AG09319 (cell line): Measurements from ENCODE around the gene TMEM203.

Experiments
- DNase-seq: peaks from one replicate; pipeline ENCODE4 v3.0.0-alpha.2; 2010; ENCODE audit warnings: low read depth; ENCODE audit errors: extremely low read depth
- CTCF ChIP-seq: IDR thresholded peaks from 2 replicates; pipeline ENCODE4 v1.5.1; 2011; ENCODE audit warnings: low read depth, mild to moderate bottlenecking, inconsistent platforms, low read length, moderate library complexity

The TMEM203 gene

GRCh38 chr9:137214620-137215019, 9.2 kb upstream of the TMEM203 start:
- no peak for DNase-seq
- no peak for TF ChIP-seq CTCF

DNA sequence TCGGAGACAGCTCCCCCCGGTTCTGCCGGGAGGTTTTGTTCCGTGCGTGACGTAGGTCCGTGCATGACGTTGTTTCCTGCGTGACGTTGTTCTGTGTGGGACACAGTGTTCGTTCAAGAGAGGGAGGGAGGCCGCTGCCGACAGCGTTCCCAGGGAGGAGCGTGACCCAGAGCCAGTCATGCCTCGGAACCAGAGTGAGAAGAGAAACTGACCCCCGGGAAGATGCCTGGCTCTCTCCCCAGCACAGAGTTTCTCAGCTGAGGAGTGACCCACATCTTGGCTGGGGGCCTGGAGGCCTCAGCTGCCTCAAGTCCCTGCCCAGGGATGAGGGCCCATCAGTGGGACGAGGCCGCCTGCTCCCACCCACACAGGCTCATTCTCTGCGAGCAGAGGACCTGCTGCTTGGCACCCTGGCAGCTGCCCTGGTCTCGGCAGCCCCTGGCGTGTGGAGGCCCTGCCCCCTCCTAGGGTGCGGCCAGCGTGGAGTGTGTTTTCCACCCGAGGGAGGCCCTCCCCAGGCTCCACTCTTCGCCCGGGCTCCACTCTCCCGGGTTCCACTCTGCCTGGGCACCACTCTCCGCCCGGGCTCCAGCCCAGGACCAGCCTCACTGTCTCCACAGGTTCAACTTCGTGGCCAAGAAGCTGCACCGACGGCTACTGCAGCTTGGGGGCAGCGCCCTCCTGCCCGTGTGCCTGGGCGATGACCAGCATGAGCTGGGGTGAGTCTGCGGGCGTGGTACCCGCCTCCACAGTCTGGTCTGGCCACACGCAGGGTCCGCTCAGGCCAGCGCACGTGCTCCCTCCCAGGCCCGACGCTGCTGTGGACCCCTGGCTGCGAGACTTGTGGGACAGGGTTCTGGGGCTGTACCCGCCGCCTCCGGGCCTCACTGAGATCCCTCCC, 8.0 kb upstream of the TMEM203 start:
- TF ChIP-seq CTCF: no peak
- DNase-seq: no peak

GRCh38 chr9:137212520-137212919, 7.1 kb upstream of the TMEM203 start:
- no peak for TF ChIP-seq CTCF
- DNase-seq: no peak

GRCh38 chr9:137211532-137211931, 6.1 kb upstream of the TMEM203 start:
- no peak for DNase-seq
- TF ChIP-seq CTCF: no peak

DNA sequence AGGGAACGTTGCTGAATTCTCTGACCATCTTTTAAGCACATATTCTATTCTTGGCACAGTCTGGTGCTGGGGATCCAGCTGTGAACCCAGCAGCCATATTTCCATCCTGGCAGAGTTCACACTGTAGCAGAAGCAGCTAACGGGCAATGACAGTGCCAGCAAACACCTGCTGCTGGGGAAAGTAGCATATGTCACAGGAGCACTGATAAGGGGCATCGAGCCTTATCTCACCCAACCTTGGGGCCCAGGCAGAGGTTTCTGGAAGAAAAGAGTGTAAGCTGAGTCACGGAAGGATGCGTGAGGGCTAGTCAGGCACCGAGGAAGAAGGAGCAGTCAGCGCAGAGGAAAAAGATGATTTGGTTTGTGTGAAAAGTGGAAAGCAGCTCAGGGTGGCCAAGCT, 1.2 kb upstream of the TMEM203 start:
- TF ChIP-seq CTCF: no peak

GRCh38 chr9:137204731-137205125, 720 bp downstream of the TMEM203 start:
- DNase-seq: no peak
- TF ChIP-seq CTCF: no peak

More for the DNA sequence above, 1.2 kb upstream of the TMEM203 start:
- no peak for DNase-seq

DNA sequence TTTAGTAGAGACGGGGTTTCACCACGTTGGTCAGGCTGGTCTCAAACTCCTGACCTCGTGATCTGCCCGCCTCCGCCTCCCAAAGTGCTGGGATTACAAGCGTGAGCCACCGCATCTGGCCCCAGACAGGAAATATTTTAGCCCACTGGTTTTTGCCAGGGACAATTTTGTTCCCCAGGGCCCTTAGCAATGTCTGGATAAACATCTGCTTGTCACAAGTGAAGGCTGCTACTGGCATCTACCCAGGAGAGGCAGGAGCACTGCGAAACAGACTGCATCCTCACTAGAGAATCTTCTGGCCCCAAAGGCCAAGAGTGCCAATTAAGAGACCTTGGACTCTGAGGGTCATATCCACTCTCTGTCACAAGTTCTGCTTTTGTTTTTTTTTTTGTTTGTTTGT, 2.5 kb downstream of the TMEM203 start:
- no peak for TF ChIP-seq CTCF
- no peak for DNase-seq
